HEK293 (cell line): ENCODE results near the gene OR2V2.
A peak's percentile ranks its signal among the peaks of the same experiment; 100 is the strongest.

ENCODE experiments used
- PBX3 ChIP-seq: sonication (generic); formaldehyde crosslinking; IDR thresholded peaks from 2 replicates; pipeline ENCODE4 v1.8.1; 2022; ENCODE audit warnings: mild to moderate bottlenecking, moderate library complexity, missing genetic modification reagents
- PRDM1 ChIP-seq: fragments of 450-650 bp; formaldehyde crosslinking; IDR thresholded peaks from 2 replicates; pipeline ENCODE4; 2016; ENCODE audit warnings: missing biosample characterization, missing genetic modification characterization
- SCRT1 ChIP-seq: fragments of 450-650 bp; formaldehyde crosslinking; IDR thresholded peaks from 2 replicates; pipeline ENCODE4 v1.5.1; 2016; ENCODE audit warnings: missing biosample characterization, missing genetic modification characterization, borderline replicate concordance
- ZBTB20 ChIP-seq: fragments of 450-650 bp; formaldehyde crosslinking; IDR thresholded peaks from 2 replicates; pipeline ENCODE4 v1.5.1; 2016; ENCODE audit warnings: missing biosample characterization, missing genetic modification characterization
- ZNF148 ChIP-seq: fragments of 450-650 bp; formaldehyde crosslinking; IDR thresholded peaks from 2 replicates; pipeline ENCODE4 v1.5.0; 2017; ENCODE audit warnings: missing biosample characterization, missing genetic modification characterization, borderline replicate concordance
- ZNF292 ChIP-seq: fragments of 450-650 bp; formaldehyde crosslinking; IDR thresholded peaks from 2 replicates; pipeline ENCODE4 v1.5.1; 2016; ENCODE audit warnings: low read depth, missing biosample characterization, missing genetic modification characterization, borderline replicate concordance
- ZNF335 ChIP-seq: fragments of 450-650 bp; formaldehyde crosslinking; conservative IDR thresholded peaks from 2 replicates; pipeline ENCODE4 v1.5.1; 2016; ENCODE audit warnings: missing biosample characterization, missing genetic modification characterization
- ZNF416 ChIP-seq: fragments of 450-650 bp; formaldehyde crosslinking; IDR thresholded peaks from 2 replicates; pipeline ENCODE4 v1.5.1; 2016; ENCODE audit warnings: missing biosample characterization, missing genetic modification characterization
- ZNF529 ChIP-seq: fragments of 450-650 bp; formaldehyde crosslinking; IDR thresholded peaks from 2 replicates; pipeline ENCODE4 v1.5.1; 2017; ENCODE audit warnings: missing genetic modification characterization, missing biosample characterization; ENCODE audit not compliant: insufficient replicate concordance
- ZNF561 ChIP-seq: fragments of 450-650 bp; IDR thresholded peaks from 2 replicates; pipeline ENCODE4 v1.5.1; 2018; ENCODE audit warnings: missing biosample characterization, missing genetic modification characterization, borderline replicate concordance
- ZNF621 ChIP-seq: fragments of 450-650 bp; formaldehyde crosslinking; IDR thresholded peaks from 2 replicates; pipeline ENCODE4 v1.5.1; 2017; ENCODE audit warnings: missing biosample characterization, missing genetic modification characterization
- ZNF639 ChIP-seq: fragments of 450-650 bp; formaldehyde crosslinking; IDR thresholded peaks from 2 replicates; pipeline ENCODE4 v1.5.1; 2016; ENCODE audit warnings: missing biosample characterization, missing genetic modification characterization
- ZNF660 ChIP-seq: fragments of 450-650 bp; IDR thresholded peaks from 2 replicates; pipeline ENCODE4 v1.5.1; 2018; ENCODE audit warnings: missing biosample characterization, mild to moderate bottlenecking, missing genetic modification characterization
- ZSCAN30 ChIP-seq: fragments of 450-650 bp; IDR thresholded peaks from 2 replicates; pipeline ENCODE4 v1.5.1; 2018; ENCODE audit warnings: missing biosample characterization, mild to moderate bottlenecking, missing genetic modification characterization, moderate library complexity
- ZSCAN4 ChIP-seq: fragments of 450-650 bp; formaldehyde crosslinking; IDR thresholded peaks from 2 replicates; pipeline ENCODE4 v1.5.1; 2017; ENCODE audit warnings: missing biosample characterization, missing genetic modification characterization
- TF ChIP-seq, protein P1 (sequence below): fragments of 450-650 bp; formaldehyde crosslinking; IDR thresholded peaks from 2 replicates; pipeline ENCODE4 v1.5.1; 2016; ENCODE audit warnings: missing biosample characterization, missing genetic modification characterization
- TF ChIP-seq, protein P2 (sequence below): fragments of 450-650 bp; formaldehyde crosslinking; IDR thresholded peaks from 2 replicates; pipeline ENCODE4 v1.5.1; 2016; ENCODE audit warnings: missing biosample characterization, missing genetic modification characterization

The OR2V2 gene

GRCh38 chr5:181173420-181174342 lies 26.3 kb downstream of the OR2V2 start (continued):
- TF ChIP-seq PRDM1 (tag by site-specific recombination) (peak; percentile 86), ZNF292 (tag by site-specific recombination) (no peak), ZNF561 (tag by site-specific recombination) (peak; percentile 99), ZNF416 (no peak), ZNF148 (no peak), ZSCAN4 (peak; percentile 28; the same call in 1 of the 2 replicates), SCRT1 (no peak; the same call in 1 of the 2 replicates), ZNF335 (tag by site-specific recombination) (peak; percentile 39; the same call in 1 of the 2 replicates), PBX3 (CRISPR knock-in tag) (no peak), ZBTB20 (tag by site-specific recombination) (peak; percentile 94), ZNF621 (no peak), ZSCAN30 (tag by site-specific recombination) (peak; percentile 95), ZNF639 (tag by site-specific recombination) (peak; percentile 90), ZNF529 (tag by site-specific recombination) (no peak), ZNF660 (tag by site-specific recombination) (peak; percentile 100)
- TF ChIP-seq, protein P1, sequence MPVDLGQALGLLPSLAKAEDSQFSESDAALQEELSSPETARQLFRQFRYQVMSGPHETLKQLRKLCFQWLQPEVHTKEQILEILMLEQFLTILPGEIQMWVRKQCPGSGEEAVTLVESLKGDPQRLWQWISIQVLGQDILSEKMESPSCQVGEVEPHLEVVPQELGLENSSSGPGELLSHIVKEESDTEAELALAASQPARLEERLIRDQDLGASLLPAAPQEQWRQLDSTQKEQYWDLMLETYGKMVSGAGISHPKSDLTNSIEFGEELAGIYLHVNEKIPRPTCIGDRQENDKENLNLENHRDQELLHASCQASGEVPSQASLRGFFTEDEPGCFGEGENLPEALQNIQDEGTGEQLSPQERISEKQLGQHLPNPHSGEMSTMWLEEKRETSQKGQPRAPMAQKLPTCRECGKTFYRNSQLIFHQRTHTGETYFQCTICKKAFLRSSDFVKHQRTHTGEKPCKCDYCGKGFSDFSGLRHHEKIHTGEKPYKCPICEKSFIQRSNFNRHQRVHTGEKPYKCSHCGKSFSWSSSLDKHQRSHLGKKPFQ: no peak; the same call in 1 of the 2 replicates
- TF ChIP-seq, protein P2, sequence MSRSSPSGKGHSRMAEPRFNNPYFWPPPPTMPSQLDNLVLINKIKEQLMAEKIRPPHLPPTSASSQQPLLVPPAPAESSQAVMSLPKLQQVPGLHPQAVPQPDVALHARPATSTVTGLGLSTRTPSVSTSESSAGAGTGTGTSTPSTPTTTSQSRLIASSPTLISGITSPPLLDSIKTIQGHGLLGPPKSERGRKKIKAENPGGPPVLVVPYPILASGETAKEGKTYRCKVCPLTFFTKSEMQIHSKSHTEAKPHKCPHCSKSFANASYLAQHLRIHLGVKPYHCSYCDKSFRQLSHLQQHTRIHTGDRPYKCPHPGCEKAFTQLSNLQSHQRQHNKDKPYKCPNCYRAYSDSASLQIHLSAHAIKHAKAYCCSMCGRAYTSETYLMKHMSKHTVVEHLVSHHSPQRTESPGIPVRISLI (tag by site-specific recombination): peak; percentile 93
